Astrocyte (in vitro differentiated cells and primary cell): Measurements from ENCODE around the gene PTH1R. TPM values are rescaled to one million over a fixed set of nuclear protein-coding genes. Genes with fewer than 3 reads are reported as not detected.

Experiments used
- DNase-seq: peaks from one replicate; pipeline ENCODE4 v3.0.0-alpha.2; 2010; ENCODE audit warnings: low read depth
- FAIRE-seq: peaks from 2 replicates; lab custom pipeline; 2011; peaks lifted over from hg19 to GRCh38; lab: Jason Lieb, UNC
- H2AFZ ChIP-seq: 2 replicates; pipeline ENCODE4 v1.6.0; 2012; ENCODE audit warnings: low read depth, low read length, inconsistent platforms
- H3K27ac ChIP-seq: 2 replicates; pipeline ENCODE4 v1.5.1; 2011; ENCODE audit warnings: low read depth, low read length, inconsistent platforms
- H3K27me3 ChIP-seq: 2 replicates; pipeline ENCODE4 v1.6.0; 2011; ENCODE audit warnings: low read length, inconsistent platforms; ENCODE audit not compliant: insufficient read depth
- H3K36me3 ChIP-seq: 2 replicates; pipeline ENCODE4 v1.5.1; 2011; ENCODE audit warnings: low read length, inconsistent platforms; ENCODE audit not compliant: insufficient read depth
- H3K4me1 ChIP-seq: 2 replicates; pipeline ENCODE4 v1.5.1; 2011; ENCODE audit warnings: low read length, inconsistent platforms; ENCODE audit not compliant: insufficient read depth
- H3K4me2 ChIP-seq: 2 replicates; pipeline ENCODE4 v1.6.0; 2012; ENCODE audit warnings: low read length, inconsistent platforms
- H3K4me3 ChIP-seq: 2 replicates; pipeline ENCODE4 v1.5.1; 2011; ENCODE audit warnings: low read depth, mild to moderate bottlenecking, low read length, inconsistent platforms; ENCODE audit not compliant: insufficient read depth
- H3K79me2 ChIP-seq: 2 replicates; pipeline ENCODE4 v1.6.0; 2012; ENCODE audit warnings: mild to moderate bottlenecking, low read length, inconsistent platforms; ENCODE audit not compliant: insufficient read depth
- H3K9ac ChIP-seq: 2 replicates; pipeline ENCODE4 v1.6.0; 2012; ENCODE audit warnings: mild to moderate bottlenecking, low read length, inconsistent platforms
- H3K9me3 ChIP-seq: 2 replicates; pipeline ENCODE4 v1.5.1; 2012; ENCODE audit warnings: low read depth, mild to moderate bottlenecking, low read length, inconsistent platforms; ENCODE audit not compliant: insufficient read depth
- H4K20me1 ChIP-seq: 2 replicates; pipeline ENCODE4 v1.6.0; 2012; ENCODE audit warnings: low read length, inconsistent platforms; ENCODE audit not compliant: insufficient read depth
- H3K27ac Mint-ChIP-seq: one replicate; pipeline ENCODE4 v1.8.0; 2021; ENCODE audit warnings: mild to moderate bottlenecking, mixed read lengths; ENCODE audit not compliant: unreplicated experiment
- H3K27me3 Mint-ChIP-seq: one replicate; pipeline ENCODE4 v1.8.0; 2021; ENCODE audit warnings: low read depth, mixed read lengths; ENCODE audit not compliant: unreplicated experiment
- H3K36me3 Mint-ChIP-seq: one replicate; pipeline ENCODE4 v1.8.0; 2021; ENCODE audit warnings: low read depth, mixed read lengths; ENCODE audit not compliant: unreplicated experiment
- H3K4me1 Mint-ChIP-seq: one replicate; pipeline ENCODE4 v1.8.0; 2021; ENCODE audit warnings: low read depth, mixed read lengths; ENCODE audit not compliant: unreplicated experiment
- H3K4me3 Mint-ChIP-seq: one replicate; pipeline ENCODE4 v1.8.0; 2021; ENCODE audit warnings: mild to moderate bottlenecking, moderate library complexity, mixed read lengths; ENCODE audit not compliant: unreplicated experiment
- H3K9me3 Mint-ChIP-seq: one replicate; pipeline ENCODE4 v1.8.0; 2021; ENCODE audit warnings: mild to moderate bottlenecking, mixed read lengths; ENCODE audit not compliant: unreplicated experiment
- EZH2 ChIP-seq: IDR thresholded peaks from 2 replicates; pipeline ENCODE4 v1.6.1; 2012; ENCODE audit warnings: mild to moderate bottlenecking, low read length, inconsistent platforms; ENCODE audit not compliant: insufficient read depth
- total RNA-seq: library from RNA; stranded (reverse); gene quantifications from 2 replicates; pipeline ENCODE4 v1.2.1, GENCODE V29; 2021
- TF ChIP-seq, protein P1 (sequence below): IDR thresholded peaks from 2 replicates; pipeline ENCODE4 v1.5.1; 2011; ENCODE audit warnings: low read depth, mild to moderate bottlenecking, inconsistent platforms, low read length, moderate library complexity; ENCODE audit not compliant: insufficient read depth

Gene PTH1R
- total RNA-seq, 1 donor from 2014 or later: 5.2 TPM

DNA sequence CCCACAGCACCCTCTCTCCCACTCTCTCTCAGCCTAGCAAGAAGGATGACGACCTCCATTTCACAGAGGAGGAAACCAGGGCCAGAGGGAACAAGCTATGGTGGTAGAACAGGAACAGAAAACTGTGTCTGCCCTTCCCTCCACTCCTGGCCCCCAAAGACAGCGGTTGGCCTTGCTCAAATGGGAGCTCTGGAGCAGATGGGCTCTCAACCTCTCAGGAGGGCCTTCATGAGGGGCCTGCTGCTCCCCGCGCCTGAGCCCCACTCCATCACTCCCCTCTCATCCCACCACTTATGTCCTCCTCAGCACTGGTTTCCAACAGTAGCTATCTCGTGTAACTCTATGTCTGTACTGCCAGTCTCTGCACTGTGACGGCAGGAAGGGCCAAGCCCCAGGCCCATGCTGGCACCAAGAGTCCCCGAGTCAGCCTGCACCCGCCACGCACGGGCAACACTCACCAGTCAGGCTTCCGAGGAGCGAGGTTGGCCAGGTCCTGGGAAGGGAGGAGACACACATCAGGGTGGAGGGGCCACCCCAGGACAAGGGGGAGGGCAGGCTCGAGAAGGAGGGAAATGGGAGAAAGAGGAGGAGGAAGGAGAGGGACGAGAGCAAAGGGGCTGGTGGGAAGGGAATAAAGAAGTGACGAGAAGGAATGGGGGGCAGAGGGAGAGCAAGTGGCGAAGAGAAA is 45.5 kb downstream of the PTH1R start:
- no peak for DNase-seq
- Histone ChIP-seq H3K36me3 (peaks cover 33% of the 10 kb centered on the region), H2AFZ (no peak overlapping the region), H3K79me2 (peaks cover 39% of the 10 kb centered on the region), H3K27me3 (no peaks in the 10 kb centered on the region), H3K9ac (no peak overlapping the region), H3K4me2 (no peak overlapping the region), H3K4me3 (no peak overlapping the region), H3K4me1 (peaks cover 9% of the 10 kb centered on the region), H4K20me1 (peaks cover 52% of the 10 kb centered on the region), H3K27ac (no peak overlapping the region), H3K9me3 (no peaks in the 10 kb centered on the region)
- no peaks in the 10 kb centered on the region for H3K27me3 Mint-ChIP-seq
- no peak for TF ChIP-seq EZH2
- TF ChIP-seq, protein P1, sequence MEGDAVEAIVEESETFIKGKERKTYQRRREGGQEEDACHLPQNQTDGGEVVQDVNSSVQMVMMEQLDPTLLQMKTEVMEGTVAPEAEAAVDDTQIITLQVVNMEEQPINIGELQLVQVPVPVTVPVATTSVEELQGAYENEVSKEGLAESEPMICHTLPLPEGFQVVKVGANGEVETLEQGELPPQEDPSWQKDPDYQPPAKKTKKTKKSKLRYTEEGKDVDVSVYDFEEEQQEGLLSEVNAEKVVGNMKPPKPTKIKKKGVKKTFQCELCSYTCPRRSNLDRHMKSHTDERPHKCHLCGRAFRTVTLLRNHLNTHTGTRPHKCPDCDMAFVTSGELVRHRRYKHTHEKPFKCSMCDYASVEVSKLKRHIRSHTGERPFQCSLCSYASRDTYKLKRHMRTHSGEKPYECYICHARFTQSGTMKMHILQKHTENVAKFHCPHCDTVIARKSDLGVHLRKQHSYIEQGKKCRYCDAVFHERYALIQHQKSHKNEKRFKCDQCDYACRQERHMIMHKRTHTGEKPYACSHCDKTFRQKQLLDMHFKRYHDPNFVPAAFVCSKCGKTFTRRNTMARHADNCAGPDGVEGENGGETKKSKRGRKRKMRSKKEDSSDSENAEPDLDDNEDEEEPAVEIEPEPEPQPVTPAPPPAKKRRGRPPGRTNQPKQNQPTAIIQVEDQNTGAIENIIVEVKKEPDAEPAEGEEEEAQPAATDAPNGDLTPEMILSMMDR: no peak
- H3K9me3 Mint-ChIP-seq: peaks cover under 1% of the 10 kb centered on the region
- FAIRE-seq: no peak
- no peaks in the 10 kb centered on the region for H3K4me1 Mint-ChIP-seq
- H3K27ac Mint-ChIP-seq: no peak overlapping the region
- no peak overlapping the region for H3K4me3 Mint-ChIP-seq
- H3K36me3 Mint-ChIP-seq: peaks cover 25% of the 10 kb centered on the region

GRCh38 chr3:46923559-46924350 is 46.2 kb downstream of the PTH1R start:
- Histone ChIP-seq H3K4me2 (no peak overlapping the region), H3K9me3 (no peaks in the 10 kb centered on the region), H3K27ac (no peak overlapping the region), H3K4me1 (peaks cover 9% of the 10 kb centered on the region), H3K79me2 (peaks cover 46% of the 10 kb centered on the region), H3K36me3 (peaks cover 26% of the 10 kb centered on the region), H3K27me3 (no peaks in the 10 kb centered on the region), H3K4me3 (no peak overlapping the region), H2AFZ (no peak overlapping the region), H3K9ac (no peak overlapping the region), H4K20me1 (peaks cover 59% of the 10 kb centered on the region)
- Mint-ChIP-seq H3K27me3 (no peaks in the 10 kb centered on the region), H3K4me1 (peaks cover 2% of the 10 kb centered on the region), H3K9me3 (peaks cover 4% of the 10 kb centered on the region), H3K4me3 (no peak overlapping the region), H3K27ac (no peak overlapping the region), H3K36me3 (peaks cover 22% of the 10 kb centered on the region)
- DNase-seq (no peak), FAIRE-seq (no peak)
- no peak for TF ChIP-seq EZH2
- TF ChIP-seq, protein P1: peak; percentile 53
